GM21423 (cell line): ENCODE data around the gene MAP3K14.
"Not testable (repeated sequence)": the region's sequence is repeated elsewhere in the genome, so short reads cannot be mapped to it uniquely, and the experiment has no call there.

Experiments used
- ATAC-seq: cut with Tn5 transposase; IDR thresholded peaks from one replicate; pipeline ENCODE4 v1.9.1; 2021; ENCODE audit warnings: mild to moderate bottlenecking, moderate library complexity; ENCODE audit not compliant: unreplicated experiment

MAP3K14 gene

DNA sequence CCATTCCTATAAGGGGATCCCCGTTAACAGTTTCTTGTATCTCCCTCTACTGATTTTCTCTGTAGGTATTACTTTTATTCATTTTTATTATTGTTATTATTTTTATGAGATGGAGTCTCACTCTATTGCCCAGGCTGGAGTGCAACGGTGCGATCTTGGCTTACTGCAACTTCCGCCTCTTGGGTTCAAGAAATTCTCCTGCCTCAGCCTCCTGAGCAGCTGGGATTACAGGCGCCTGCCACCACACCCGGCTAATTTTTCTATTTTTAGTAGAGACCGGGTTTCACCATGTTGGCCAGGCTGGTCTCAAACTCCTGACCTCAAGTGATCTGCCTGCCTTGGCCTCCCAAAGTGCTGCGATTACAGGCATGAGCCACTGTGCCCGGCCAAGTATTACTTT lies 14.6 kb downstream of the MAP3K14 start:
- ATAC-seq: not testable (repeated sequence)

DNA sequence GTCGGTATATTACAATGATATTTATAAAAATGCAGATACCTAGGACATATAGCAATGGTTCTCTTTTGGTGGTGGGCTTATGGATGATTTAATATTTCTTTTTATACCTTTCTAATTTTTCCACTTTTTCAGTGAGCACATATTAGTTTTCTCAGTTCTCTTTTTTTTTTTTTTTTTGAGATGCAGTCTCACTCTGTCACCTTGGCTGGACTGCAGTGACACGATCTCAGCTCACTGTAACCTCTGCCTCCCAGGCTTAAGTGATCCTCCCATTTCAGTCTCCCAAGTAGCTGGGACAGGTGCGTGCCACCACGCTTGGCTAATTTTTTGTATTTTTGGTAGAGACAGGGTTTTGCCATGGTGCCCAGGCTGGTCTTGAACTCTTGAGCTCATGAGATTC lies 15.1 kb downstream of the MAP3K14 start:
- no peak for ATAC-seq

- no peak for ATAC-seq
Observed at GRCh38 chr17:45300060-45300751, 16.6 kb downstream of the MAP3K14 start.

GRCh38 chr17:45299361-45299760 lies 17.5 kb downstream of the MAP3K14 start:
- no peak for ATAC-seq

DNA sequence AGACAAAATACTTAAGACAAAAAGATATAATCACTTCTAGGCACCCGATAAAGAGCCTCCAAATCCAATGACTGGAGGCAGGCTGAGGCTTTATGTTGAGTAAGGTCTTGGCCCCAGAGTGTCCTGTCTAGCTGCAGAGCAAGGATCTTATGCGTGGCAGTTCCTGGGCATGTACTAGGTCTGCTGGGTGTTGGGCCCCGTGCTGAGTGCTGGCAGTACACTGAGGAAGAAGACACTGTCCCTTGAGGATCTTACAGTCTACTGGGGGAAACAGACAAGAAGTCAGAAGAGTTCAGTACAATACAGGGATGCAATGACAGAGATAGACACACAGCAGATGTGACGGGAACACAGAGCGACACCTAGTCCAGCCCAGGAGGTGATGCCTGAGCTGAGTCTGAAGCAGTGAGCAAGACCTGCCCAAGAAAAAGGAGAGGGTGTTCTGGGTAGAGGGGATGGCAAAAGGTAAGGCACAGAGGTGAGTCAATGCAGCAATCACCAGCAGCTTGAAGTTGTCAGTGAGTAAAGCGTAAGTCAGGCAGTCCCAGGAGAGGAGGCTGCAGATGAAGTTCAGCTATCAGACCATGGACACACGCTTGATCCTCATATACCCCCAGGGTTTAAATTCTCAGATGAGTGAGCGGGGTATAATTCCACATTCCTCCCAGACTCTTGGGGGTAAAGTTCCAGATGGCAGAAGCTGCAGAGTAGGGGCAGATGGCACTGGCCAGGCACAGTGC lies 18.1 kb downstream of the MAP3K14 start:
- ATAC-seq: no peak

DNA sequence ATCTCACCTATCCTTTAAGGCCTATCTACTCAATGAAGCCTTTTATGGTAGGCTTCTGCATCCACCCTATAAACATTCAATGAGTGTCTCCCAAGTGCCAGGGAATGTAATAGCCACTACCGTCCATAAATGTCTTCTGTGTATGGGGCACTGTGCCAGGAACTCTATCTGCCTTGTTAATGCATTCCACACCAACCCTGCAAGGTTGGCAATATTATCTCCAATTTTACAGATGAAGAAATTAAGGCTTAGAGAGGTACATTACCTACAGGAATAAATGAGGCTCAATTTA lies 20.0 kb downstream of the MAP3K14 start:
- ATAC-seq: no peak

GRCh38 chr17:45296003-45296832 lies 20.6 kb downstream of the MAP3K14 start:
- ATAC-seq: no peak

DNA sequence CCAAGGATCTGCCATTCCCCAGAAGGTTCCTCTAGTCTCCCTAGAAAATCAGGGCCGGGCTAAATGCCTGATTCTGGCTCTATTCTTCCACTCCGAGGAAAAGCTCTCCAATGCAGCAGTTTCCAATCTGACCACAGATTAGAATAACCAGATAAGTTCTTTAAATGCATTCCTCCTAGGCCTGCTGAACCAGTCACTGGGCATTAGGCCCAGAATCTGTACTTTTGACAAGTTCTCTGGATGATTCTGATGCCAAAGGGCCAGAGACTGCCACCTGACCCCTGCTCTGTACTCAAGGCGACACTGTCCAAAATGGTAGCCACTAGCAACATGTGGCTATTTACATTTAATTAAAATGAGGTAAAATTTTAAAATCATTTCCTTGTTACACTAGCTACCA lies 22.3 kb downstream of the MAP3K14 start:
- no peak for ATAC-seq

DNA sequence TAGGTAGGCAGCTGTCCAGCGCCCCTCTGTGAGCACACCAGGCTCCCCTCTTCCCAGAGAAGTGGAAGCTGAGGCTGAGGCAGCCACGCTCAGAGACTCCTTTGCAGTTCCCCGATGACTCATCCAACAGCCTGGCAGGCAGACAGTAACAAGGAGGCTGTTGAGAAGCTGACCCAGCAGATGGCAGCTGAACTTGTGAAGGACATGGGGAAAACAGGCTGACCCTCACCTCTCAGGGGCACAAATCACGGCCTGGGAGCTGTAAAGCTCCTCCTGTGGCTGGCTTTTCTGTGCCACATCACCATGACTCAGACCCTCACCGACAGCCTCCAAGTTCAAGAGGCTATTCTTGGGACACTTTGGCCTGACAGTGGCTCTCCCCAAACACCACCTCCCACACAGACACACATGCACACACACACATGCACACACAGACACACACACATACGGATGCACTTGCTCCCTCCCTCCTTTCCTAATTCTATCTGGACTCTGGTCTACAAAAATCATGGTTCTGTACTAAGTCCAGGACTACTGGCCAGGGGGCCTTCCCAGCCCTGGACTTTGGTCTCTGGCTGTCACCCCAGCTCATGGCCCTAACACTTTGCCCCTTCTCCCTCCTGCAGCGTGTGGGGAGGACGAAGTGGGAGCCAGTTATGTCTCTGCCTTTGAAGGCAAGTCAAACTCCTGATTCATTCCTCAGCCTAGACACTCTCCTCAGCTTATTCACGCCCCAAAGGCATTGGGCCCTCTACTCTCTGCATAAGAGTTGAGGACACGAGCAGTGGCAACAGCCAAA lies 23.2 kb downstream of the MAP3K14 start:
- no peak for ATAC-seq

DNA sequence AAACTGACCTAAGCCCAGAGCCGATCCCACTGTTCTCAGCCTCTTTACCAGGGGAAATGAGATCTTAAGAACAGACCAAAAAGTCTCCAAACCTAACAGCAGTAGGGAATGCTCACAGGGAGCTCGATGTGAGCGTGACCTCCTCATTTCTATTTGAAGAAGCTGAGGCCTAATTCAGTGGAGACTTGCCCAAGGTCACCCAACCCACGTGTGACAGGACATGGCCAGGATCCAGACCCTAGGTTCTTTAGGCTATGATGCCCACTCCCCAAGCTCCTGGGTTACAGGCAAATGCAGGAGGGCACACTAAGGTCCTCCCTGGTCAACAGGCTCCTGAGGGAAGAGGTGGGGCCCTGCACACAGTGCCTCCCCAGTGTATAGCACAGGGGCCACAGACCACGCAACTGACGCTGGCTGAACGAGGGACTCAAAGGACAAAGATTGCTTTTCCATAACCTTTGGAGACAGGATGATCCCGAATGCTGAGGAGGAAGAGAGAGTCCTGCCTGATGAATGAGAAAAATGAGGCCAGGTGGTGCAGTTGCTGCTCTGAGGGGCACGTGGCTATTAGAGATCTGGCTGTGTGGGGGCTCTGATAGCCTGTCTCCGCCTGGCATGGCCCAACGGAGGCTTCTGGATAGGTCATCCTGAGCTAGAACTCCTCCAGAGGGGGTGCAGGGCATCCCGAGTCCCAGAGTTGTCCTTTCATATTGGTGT lies 24.0 kb downstream of the MAP3K14 start:
- no peak for ATAC-seq

DNA sequence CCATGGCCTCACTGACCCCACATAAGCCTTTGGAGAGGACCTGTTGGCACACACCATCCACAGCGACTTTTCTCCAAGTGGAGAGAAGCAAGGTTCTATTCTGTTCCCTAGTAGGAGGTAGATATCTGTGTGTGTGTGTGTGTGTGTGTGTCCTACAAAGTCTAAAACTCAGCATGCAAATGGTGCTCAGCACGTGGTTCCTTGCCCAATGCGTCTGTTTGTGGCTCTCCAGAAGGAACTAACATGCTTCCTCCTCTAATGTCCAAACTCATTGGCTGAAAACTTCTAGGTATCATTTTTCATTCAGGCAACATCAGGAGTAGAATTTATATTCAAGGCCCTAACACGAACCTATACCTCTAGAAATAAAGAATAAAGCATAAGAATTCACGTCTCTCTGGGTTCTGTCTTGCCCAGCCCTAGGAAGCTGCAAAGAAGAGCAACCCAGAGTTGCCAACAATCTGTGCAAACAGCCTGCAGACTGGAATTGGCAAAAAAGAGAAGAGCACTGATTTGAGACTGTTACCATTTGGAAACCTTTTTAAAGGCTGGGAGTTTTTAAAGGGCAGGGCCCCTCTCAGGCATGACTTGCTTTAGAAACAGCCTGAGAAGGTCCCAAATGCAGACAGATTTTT lies 25.5 kb downstream of the MAP3K14 start:
- no peak for ATAC-seq

DNA sequence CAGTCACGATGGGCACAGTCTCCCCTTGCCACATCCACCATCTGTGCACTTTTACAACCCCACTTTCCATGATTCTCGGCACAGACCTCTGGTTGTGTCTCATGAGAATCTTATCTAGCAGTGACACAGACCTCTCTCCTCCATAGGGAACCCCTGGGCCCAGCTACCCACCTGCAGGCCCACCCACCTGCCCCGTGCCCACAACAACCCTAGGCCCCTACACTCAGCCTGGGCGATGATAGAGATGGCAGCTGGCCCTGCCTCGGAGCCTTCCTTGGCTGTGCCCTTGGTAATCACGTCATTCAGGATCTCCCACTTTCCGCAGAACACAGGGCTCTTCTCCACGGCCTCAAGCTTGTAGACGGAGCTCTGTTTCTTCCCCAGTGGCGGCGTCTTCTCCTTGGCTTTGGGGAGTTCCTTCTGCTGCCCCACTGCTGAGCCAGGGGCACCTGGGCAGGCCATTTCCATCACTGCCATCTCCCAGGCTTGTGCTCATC lies 26.5 kb downstream of the MAP3K14 start:
- ATAC-seq: no peak

- no peak for ATAC-seq
Observed at GRCh38 chr17:45289301-45290268, 27.2 kb downstream of the MAP3K14 start.

DNA sequence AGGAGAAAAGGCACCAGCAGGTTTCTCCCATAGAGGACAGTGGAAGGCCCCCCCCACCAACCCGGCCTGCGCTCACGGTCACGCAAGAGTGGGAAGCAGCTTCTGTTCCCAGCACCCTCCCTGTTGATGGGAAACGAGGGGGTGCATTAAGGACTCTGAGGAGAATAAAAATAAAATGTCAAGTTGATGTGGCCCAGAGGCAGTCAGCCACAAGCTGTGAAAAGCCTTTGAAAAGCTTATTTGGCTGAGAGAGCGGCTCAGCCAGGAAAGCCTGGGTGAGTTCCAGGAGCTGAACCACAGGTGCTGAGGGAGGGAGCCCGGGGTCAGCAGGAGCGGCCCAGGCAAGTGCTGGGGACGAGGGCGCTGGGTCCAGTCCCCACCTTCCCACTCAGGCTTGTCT lies 28.0 kb downstream of the MAP3K14 start:
- ATAC-seq: no peak

- ATAC-seq: no peak
Observed at GRCh38 chr17:45287526-45288500, 29.0 kb downstream of the MAP3K14 start.

- ATAC-seq: no peak
Observed at GRCh38 chr17:45286286-45286685, 30.5 kb downstream of the MAP3K14 start.
